Measurements from ENCODE around the gene ZSWIM9.

- TF ChIP-seq CTCF (IDR thresholded peaks at IDR 0.05 in 4 of 5, conservative IDR thresholded peaks at IDR 0.05 in 1 of 5): no peak
- no peak for TF ChIP-seq POLR2A (IDR thresholded peaks at IDR 0.05)
Measured at GRCh38 chr19:48216933-48217332, 46.5 kb downstream of the ZSWIM9 start.
